Activated CD8-positive, alpha-beta T cell treated with anti-CD3 and anti-CD28 coated beads for 36 hours (primary cell): ENCODE results near the gene SMIM35. TPM values are rescaled to one million over a fixed set of nuclear protein-coding genes. Genes with fewer than 3 reads are reported as not detected.

Experiments
- ATAC-seq: fragments of 200-7000 bp; cut with Tn5 transposase; one replicate; pipeline ENCODE4 v1.10.0; 2021; ENCODE audit warnings: mild to moderate bottlenecking, moderate library complexity
- CTCF ChIA-PET: fragments of 350-600 bp; sonication (Branson Sonifier 250); formaldehyde crosslinking; loops from one replicate; lab custom pipeline; 2021; ENCODE audit warnings: antibody characterized with exemption; lab: Charles Lee
- POLR2A ChIA-PET: fragments of 350-600 bp; sonication (Branson Sonifier 250); formaldehyde crosslinking; loops from one replicate; lab custom pipeline; 2021; ENCODE audit warnings: antibody characterized with exemption; lab: Charles Lee
- DNase-seq: peaks from one replicate; pipeline ENCODE4 v3.0.0-alpha.2; 2020
- H3K27ac Mint-ChIP-seq: one replicate; pipeline ENCODE4 v1.8.0; 2021; ENCODE audit warnings: mild to moderate bottlenecking, mixed read lengths
- H3K27me3 Mint-ChIP-seq: one replicate; pipeline ENCODE4 v1.8.0; 2021; ENCODE audit warnings: mixed read lengths
- H3K36me3 Mint-ChIP-seq: one replicate; pipeline ENCODE4 v1.8.0; 2021; ENCODE audit warnings: low read depth, mixed read lengths
- H3K4me1 Mint-ChIP-seq: one replicate; pipeline ENCODE4 v1.8.0; 2021; ENCODE audit warnings: low read depth, mixed read lengths
- H3K4me3 Mint-ChIP-seq: one replicate; pipeline ENCODE4 v1.8.0; 2021; ENCODE audit warnings: mild to moderate bottlenecking, moderate library complexity, mixed read lengths
- H3K9me3 Mint-ChIP-seq: one replicate; pipeline ENCODE4 v1.8.0; 2021; ENCODE audit warnings: mixed read lengths
- intact Hi-C: fragments of 100-400 bp; cut with micrococcal nuclease; formaldehyde crosslinking; loops from one replicate; pipeline ENCODE4 v1.10.0; 2022
- total RNA-seq, 2 experiments: library from RNA; stranded (reverse); gene quantifications; one replicate each; pipeline ENCODE4 v1.2.3, GENCODE V29; 2021
- TF ChIP-seq, protein P1 (sequence below): fragments of 200-600 bp; IDR thresholded peaks from one replicate; pipeline ENCODE4 v1.8.0; 2022; ENCODE audit warnings: antibody characterized with exemption, mild to moderate bottlenecking

SMIM35 gene
- total RNA-seq, 2 experiments from 2014 or later, result 0.27 to 0.32 TPM

DNA sequence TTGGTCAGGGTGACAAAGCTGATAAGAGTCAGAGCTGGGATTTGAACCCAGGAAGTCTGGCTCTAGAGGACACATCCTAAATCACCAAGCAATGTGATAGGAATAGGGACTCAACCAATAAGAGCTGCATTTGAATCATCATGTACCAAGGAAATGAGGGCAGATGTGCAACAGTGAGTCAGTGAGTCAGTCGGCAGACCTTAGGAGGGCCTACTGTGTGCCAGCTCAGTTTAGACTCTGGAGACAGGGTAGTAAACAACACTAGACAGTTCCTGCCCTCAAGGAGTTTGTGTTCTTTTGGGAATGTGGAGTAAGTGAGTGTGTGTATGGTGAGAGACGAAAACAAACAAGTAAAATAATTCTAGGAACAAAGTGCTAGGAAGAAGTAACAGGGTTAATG lies 89.4 kb downstream of the SMIM35 start:
- ATAC-seq, result no peak
- Mint-ChIP-seq H3K4me3 (no peak overlapping the region), H3K27ac (peak overlapping the region; percentile 68), H3K27me3 (no peaks in the 10 kb centered on the region), H3K4me1 (peaks cover 89% of the 10 kb centered on the region), H3K36me3 (peaks cover 84% of the 10 kb centered on the region), H3K9me3 (peaks cover 3% of the 10 kb centered on the region)
- intact Hi-C loops, result no loop called here
- peak; percentile 36 for DNase-seq
- ChIA-PET CTCF (interaction anchor here (0.9 to 31.9 kb wide), 10 partner anchors 9 to 182 kb away, joined by 3 to 386 read pairs (median 4); partner anchors contain the start of gene IL10RA), POLR2A (interaction anchor here (0.8 to 33.1 kb wide), 10 partner anchors 3 to 167 kb away, joined by 3 to 710 read pairs (median 4); partner anchors contain the start of gene IL10RA)
- TF ChIP-seq, protein P1, sequence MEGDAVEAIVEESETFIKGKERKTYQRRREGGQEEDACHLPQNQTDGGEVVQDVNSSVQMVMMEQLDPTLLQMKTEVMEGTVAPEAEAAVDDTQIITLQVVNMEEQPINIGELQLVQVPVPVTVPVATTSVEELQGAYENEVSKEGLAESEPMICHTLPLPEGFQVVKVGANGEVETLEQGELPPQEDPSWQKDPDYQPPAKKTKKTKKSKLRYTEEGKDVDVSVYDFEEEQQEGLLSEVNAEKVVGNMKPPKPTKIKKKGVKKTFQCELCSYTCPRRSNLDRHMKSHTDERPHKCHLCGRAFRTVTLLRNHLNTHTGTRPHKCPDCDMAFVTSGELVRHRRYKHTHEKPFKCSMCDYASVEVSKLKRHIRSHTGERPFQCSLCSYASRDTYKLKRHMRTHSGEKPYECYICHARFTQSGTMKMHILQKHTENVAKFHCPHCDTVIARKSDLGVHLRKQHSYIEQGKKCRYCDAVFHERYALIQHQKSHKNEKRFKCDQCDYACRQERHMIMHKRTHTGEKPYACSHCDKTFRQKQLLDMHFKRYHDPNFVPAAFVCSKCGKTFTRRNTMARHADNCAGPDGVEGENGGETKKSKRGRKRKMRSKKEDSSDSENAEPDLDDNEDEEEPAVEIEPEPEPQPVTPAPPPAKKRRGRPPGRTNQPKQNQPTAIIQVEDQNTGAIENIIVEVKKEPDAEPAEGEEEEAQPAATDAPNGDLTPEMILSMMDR, result no peak

DNA sequence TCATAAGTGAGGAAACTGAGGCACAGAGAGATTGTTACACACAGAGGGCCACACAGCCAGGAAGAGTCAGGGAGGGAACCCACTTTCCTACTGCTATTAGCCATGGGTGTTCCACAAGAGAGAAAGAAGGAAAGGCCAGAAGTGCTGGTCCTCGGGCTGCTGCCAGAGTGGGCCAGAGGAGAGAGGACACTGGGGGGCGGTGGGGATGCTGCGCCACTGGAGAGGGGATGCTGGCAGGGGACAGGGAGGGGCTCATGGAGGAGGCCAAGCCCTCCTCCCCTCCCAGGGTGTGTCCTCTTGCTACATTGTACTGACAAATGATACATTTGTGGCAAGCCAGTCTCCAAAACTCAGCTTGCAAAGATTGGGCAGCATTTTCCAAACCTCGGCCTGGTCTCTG lies 90.7 kb downstream of the SMIM35 start:
- ATAC-seq (no peak), DNase-seq (no peak)
- Mint-ChIP-seq H3K27ac (peak overlapping the region; percentile 24), H3K4me1 (peaks cover 86% of the 10 kb centered on the region), H3K9me3 (peaks cover 3% of the 10 kb centered on the region), H3K4me3 (no peak overlapping the region), H3K27me3 (no peaks in the 10 kb centered on the region), H3K36me3 (peaks cover 92% of the 10 kb centered on the region)
- intact Hi-C loops, result no loop called here
- ChIA-PET CTCF (interaction anchor here (11.1 to 31.9 kb wide), 2 partner anchors 46 to 57 kb away, joined by 81 to 386 read pairs; no protein-coding TSS in a partner anchor), POLR2A (interaction anchor here (1.4 to 33.1 kb wide), 6 partner anchors 5 to 165 kb away, joined by 3 to 710 read pairs (median 124); partner anchors contain the start of gene IL10RA)
- TF ChIP-seq, protein P1, result no peak

DNA sequence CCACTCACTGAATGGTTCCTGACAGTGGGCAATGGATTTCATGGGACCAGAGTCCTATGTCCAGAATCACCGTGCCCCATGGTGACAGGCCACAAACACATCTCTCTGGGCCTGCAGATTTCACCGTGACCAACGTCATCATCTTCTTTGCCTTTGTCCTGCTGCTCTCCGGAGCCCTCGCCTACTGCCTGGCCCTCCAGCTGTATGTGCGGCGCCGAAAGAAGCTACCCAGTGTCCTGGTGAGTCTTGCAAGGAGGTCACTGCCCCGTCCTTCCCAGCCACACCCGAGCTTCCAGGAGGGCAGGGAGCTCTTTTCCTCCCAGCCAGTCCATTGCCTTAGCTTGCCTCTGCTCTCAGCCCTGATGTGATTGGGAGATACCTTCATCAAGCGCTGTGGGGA lies 91.3 kb downstream of the SMIM35 start:
- peaks cover 95% of the 10 kb centered on the region for H3K36me3 Mint-ChIP-seq
- peak overlapping the region; percentile 24 for H3K27ac Mint-ChIP-seq
- POLR2A ChIA-PET, result interaction anchor here (1.7 to 33.1 kb wide), 5 partner anchors 5 to 58 kb away, joined by 4 to 710 read pairs (median 155); partner anchors contain the start of gene IL10RA
- intact Hi-C loops, result no loop called here
- H3K27me3 Mint-ChIP-seq, result no peaks in the 10 kb centered on the region
- DNase-seq (no peak), ATAC-seq (no peak)
- TF ChIP-seq, protein P1, result no peak
- H3K4me3 Mint-ChIP-seq, result no peak overlapping the region
- CTCF ChIA-PET, result interaction anchor here (1.3 to 31.9 kb wide), 2 partner anchors 46 to 58 kb away, joined by 4 to 386 read pairs; no protein-coding TSS in a partner anchor
- peaks cover 3% of the 10 kb centered on the region for H3K9me3 Mint-ChIP-seq
- peaks cover 87% of the 10 kb centered on the region for H3K4me1 Mint-ChIP-seq

DNA sequence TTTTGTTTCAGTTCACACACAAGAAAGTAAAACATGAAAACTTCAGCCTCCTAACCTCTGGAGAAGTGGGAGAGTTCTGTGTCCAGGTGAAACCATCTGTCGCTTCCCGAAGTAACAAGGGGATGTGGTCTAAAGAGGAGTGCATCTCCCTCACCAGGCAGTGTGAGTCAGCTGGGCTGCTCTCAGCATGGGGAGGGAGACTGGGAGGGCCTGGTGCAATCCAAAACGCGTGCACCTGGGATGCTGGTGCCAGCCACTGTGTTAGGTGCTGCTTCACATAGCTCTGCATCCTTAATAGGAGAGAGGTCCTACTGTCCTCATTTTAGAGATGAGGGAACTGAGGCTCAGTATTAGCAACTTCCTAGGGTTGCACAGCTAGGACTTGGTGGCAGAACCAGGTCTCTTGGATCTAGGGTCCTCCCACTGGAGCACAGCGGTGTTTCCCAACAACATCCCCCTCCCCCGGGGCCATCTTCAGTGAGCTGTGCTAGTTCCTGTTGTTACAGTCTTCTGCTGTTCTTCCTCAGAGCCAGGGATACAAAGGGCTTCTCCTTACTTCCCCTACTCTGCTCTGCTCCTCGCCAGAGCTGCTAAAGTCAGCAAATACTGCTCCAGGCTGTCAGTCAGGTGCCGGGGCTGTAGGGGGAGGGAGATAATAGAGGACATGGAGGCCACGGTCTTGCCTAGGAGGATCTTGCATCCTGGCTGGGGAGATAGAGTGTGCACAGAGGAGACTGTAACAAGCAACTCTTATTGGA lies 92.6 kb downstream of the SMIM35 start:
- no peaks in the 10 kb centered on the region for H3K27me3 Mint-ChIP-seq
- H3K4me1 Mint-ChIP-seq, result peaks cover 89% of the 10 kb centered on the region
- DNase-seq, result peak; percentile 1
- TF ChIP-seq, protein P1, result no peak
- ChIA-PET CTCF (interaction anchor here (1.3 to 31.9 kb wide), 2 partner anchors 45 to 59 kb away, joined by 4 to 386 read pairs; no protein-coding TSS in a partner anchor), POLR2A (interaction anchor here (0.8 to 33.1 kb wide), 10 partner anchors 6 to 176 kb away, joined by 3 to 710 read pairs (median 4); partner anchors contain the start of gene IL10RA)
- H3K27ac Mint-ChIP-seq, result peak overlapping the region; percentile 65
- ATAC-seq, result no peak
- H3K4me3 Mint-ChIP-seq, result no peak overlapping the region
- H3K36me3 Mint-ChIP-seq, result peaks cover 96% of the 10 kb centered on the region
- intact Hi-C loops, result no loop called here
- H3K9me3 Mint-ChIP-seq, result peaks cover 3% of the 10 kb centered on the region
